Keratinocyte (primary cell): ENCODE measurements around the gene MED25. TPM values are rescaled to one million over a fixed set of nuclear protein-coding genes. Genes with fewer than 3 reads are reported as not detected.

Experiments used
- DNase-seq: peaks from one replicate; pipeline ENCODE4 v3.0.0-alpha.2; 2011; ENCODE audit warnings: low read depth, missing footprints, low spot score
- FAIRE-seq: peaks from 2 replicates; lab custom pipeline; 2011; peaks lifted over from hg19 to GRCh38; lab: Jason Lieb, UNC
- H2AFZ ChIP-seq: 2 replicates; pipeline ENCODE4 v1.6.0; 2012; ENCODE audit warnings: low read length, control low read depth, inconsistent platforms; ENCODE audit not compliant: control insufficient read depth
- H3K27ac ChIP-seq: 2 replicates; pipeline ENCODE4 v1.5.1; 2011; ENCODE audit warnings: low read length; ENCODE audit not compliant: control insufficient read depth, insufficient read depth
- H3K27me3 ChIP-seq: 3 replicates; pipeline ENCODE4 v1.6.0; 2011; ENCODE audit warnings: low read length; ENCODE audit not compliant: control insufficient read depth, insufficient read depth; ENCODE audit errors: extremely low read depth
- H3K36me3 ChIP-seq, 2 experiments: 2 replicates in 1 of 2; 3 replicates in 1 of 2; pipeline ENCODE4 v1.5.1; 2011; ENCODE audit warnings: low read length in 2 of 2, mild to moderate bottlenecking in 1 of 2; ENCODE audit not compliant: control insufficient read depth in 2 of 2, insufficient read depth in 2 of 2; ENCODE audit errors: extremely low read depth in 1 of 2
- H3K4me1 ChIP-seq: 3 replicates; pipeline ENCODE4 v1.5.1; 2011; ENCODE audit warnings: low read length; ENCODE audit not compliant: control insufficient read depth, insufficient read depth; ENCODE audit errors: extremely low read depth
- H3K4me2 ChIP-seq: 3 replicates; pipeline ENCODE4 v1.6.0; 2011; ENCODE audit warnings: low read depth, low read length; ENCODE audit not compliant: control insufficient read depth, insufficient read depth; ENCODE audit errors: extremely low read depth
- H3K4me3 ChIP-seq, 3 experiments: fragments of 200-600 bp in 1 of 3; sonication (generic) in 1 of 3; 2 replicates in 2 of 3; 3 replicates in 1 of 3; pipeline ENCODE4 v1.5.1; 2011 to 2016; ENCODE audit warnings: low read length in 3 of 3, mild to moderate bottlenecking in 3 of 3, control low read depth in 2 of 3, inconsistent platforms in 1 of 3, low read depth in 1 of 3, mixed read lengths in 1 of 3, mixed run types in 1 of 3, moderate library complexity in 1 of 3; ENCODE audit not compliant: control insufficient read depth in 2 of 3, insufficient read depth in 2 of 3; ENCODE audit errors: extremely low read depth in 1 of 3
- H3K79me2 ChIP-seq: 2 replicates; pipeline ENCODE4 v1.6.0; 2012; ENCODE audit warnings: low read length; ENCODE audit not compliant: control insufficient read depth, insufficient read depth
- H3K9ac ChIP-seq: 3 replicates; pipeline ENCODE4 v1.6.0; 2011; ENCODE audit warnings: low read length; ENCODE audit not compliant: control insufficient read depth, insufficient read depth; ENCODE audit errors: extremely low read depth
- H3K9me1 ChIP-seq: 3 replicates; pipeline ENCODE4 v1.6.0; 2011; ENCODE audit warnings: low read length; ENCODE audit not compliant: control insufficient read depth, insufficient read depth; ENCODE audit errors: extremely low read depth
- H3K9me3 ChIP-seq: 2 replicates; pipeline ENCODE4 v1.5.1; 2012; ENCODE audit warnings: low read depth, low read length; ENCODE audit not compliant: control insufficient read depth
- H4K20me1 ChIP-seq: 3 replicates; pipeline ENCODE4 v1.6.0; 2011; ENCODE audit warnings: low read length; ENCODE audit not compliant: control insufficient read depth, insufficient read depth; ENCODE audit errors: extremely low read depth
- EZH2 ChIP-seq: IDR thresholded peaks from one replicate; pipeline ENCODE4 v1.6.1; 2012; ENCODE audit warnings: inconsistent platforms, mild to moderate bottlenecking, low read length, moderate library complexity
- dilution Hi-C: fragments of 300-500 bp; cut with MboI; formaldehyde crosslinking; loops from one replicate; pipeline ENCODE4 v1.7.0; 2020; ENCODE audit warnings: low sequenced_read_pairs; ENCODE audit not compliant: extremely low pct_ligation_motif_present
- polyA plus RNA-seq, 5 experiments: library from polyadenylated mRNA; depleted of rRNA in 3 of 5; stranded (reverse) in 3 of 5; stranded (forward) in 1 of 5; unstranded in 1 of 5; fragments of >200 nt; gene quantifications; 1 replicate in 1 of 5; 2 replicates in 3 of 5; 3 replicates in 1 of 5; pipeline versions ENCODE4 v1.2.1 to v1.2.3, GENCODE V29; 2011 to 2012; ENCODE audit warnings: missing spikeins in 2 of 5, low read depth in 1 of 5, low replicate concordance in 1 of 5
- TF ChIP-seq, protein P1 (sequence below), 3 experiments: IDR thresholded peaks in 1 of 3; conservative IDR thresholded peaks in 1 of 3; optimal IDR thresholded peaks in 1 of 3; 2 replicates in 2 of 3; 3 replicates in 1 of 3; pipeline versions ENCODE3 to v1.5.1; 2011; ENCODE audit warnings: low read length in 3 of 3, mild to moderate bottlenecking in 3 of 3, moderate library complexity in 2 of 3, control low read depth in 1 of 3, inconsistent platforms in 1 of 3; ENCODE audit not compliant: insufficient read depth in 2 of 3; ENCODE audit errors: extremely low read depth in 1 of 3

Gene MED25
- polyA plus RNA-seq, 1 donor (not counting 4 experiments of a cell fraction or from before 2014, with no cell fraction given): 12.5 TPM

- Histone ChIP-seq H3K79me2 (peaks cover 57% of the 10 kb centered on the region), H3K27ac (no peak overlapping the region), H2AFZ (no peak overlapping the region), H3K4me2 (no peak overlapping the region), H3K4me1 (peaks cover 7% of the 10 kb centered on the region), H3K27me3 (no peaks in the 10 kb centered on the region), H3K9me1 (peaks cover 3% of the 10 kb centered on the region), H3K9ac (no peak overlapping the region), H4K20me1 (peaks cover 9% of the 10 kb centered on the region), H3K36me3 (peaks cover 5 to 10% of the 10 kb centered on the region in 2 experiments), H3K4me3 (no peak overlapping the region), H3K9me3 (no peaks in the 10 kb centered on the region)
- FAIRE-seq: no peak
- dilution Hi-C loops: no loop called here
- DNase-seq: no peak
- TF ChIP-seq, protein P1, sequence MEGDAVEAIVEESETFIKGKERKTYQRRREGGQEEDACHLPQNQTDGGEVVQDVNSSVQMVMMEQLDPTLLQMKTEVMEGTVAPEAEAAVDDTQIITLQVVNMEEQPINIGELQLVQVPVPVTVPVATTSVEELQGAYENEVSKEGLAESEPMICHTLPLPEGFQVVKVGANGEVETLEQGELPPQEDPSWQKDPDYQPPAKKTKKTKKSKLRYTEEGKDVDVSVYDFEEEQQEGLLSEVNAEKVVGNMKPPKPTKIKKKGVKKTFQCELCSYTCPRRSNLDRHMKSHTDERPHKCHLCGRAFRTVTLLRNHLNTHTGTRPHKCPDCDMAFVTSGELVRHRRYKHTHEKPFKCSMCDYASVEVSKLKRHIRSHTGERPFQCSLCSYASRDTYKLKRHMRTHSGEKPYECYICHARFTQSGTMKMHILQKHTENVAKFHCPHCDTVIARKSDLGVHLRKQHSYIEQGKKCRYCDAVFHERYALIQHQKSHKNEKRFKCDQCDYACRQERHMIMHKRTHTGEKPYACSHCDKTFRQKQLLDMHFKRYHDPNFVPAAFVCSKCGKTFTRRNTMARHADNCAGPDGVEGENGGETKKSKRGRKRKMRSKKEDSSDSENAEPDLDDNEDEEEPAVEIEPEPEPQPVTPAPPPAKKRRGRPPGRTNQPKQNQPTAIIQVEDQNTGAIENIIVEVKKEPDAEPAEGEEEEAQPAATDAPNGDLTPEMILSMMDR (optimal IDR thresholded peaks at IDR 0.05 in 1 of 3, IDR thresholded peaks at IDR 0.05 in 1 of 3, conservative IDR thresholded peaks at IDR 0.05 in 1 of 3; ENCODE audit: extremely low read depth in 1 of 3, insufficient read depth in 2 of 3, low read length in 3 of 3): no peak
- TF ChIP-seq EZH2: no peak
Measured at GRCh38 chr19:49773663-49774350, 44.3 kb upstream of the MED25 start.

DNA sequence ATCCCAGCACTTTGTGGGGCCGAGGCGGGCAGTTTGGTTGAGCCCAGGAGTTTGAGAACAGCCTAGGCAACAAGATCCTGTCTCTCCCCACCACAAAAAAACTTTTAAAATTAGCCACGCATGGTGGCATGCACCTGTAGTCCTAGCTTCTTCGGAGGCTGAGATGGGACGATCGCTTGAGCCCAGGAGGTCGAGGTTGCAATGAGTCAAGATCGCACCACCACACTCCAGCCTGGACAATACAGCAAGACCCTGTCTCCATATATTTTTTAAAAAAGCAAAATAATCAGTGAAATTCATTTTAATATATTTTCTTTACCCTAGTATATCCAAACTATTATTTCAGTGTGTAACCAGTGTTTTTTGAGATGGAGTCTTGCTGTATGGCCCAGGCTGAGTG, 43.1 kb upstream of the MED25 start:
- H3K4me3 ChIP-seq: no peak overlapping the region
- dilution Hi-C loops: no loop called here
- H3K27ac ChIP-seq: no peak overlapping the region
- peaks cover 8 to 13% of the 10 kb centered on the region in 2 experiments for H3K36me3 ChIP-seq
- no peak overlapping the region for H2AFZ ChIP-seq
- FAIRE-seq: no peak
- no peak overlapping the region for H3K9ac ChIP-seq
- peaks cover 3% of the 10 kb centered on the region for H3K9me1 ChIP-seq
- H4K20me1 ChIP-seq: peaks cover 5% of the 10 kb centered on the region
- H3K4me2 ChIP-seq: no peak overlapping the region
- TF ChIP-seq, protein P1 (optimal IDR thresholded peaks at IDR 0.05 in 1 of 3, IDR thresholded peaks at IDR 0.05 in 1 of 3, conservative IDR thresholded peaks at IDR 0.05 in 1 of 3; ENCODE audit: extremely low read depth in 1 of 3, insufficient read depth in 2 of 3, low read length in 3 of 3): no peak
- TF ChIP-seq EZH2: no peak
- no peak for DNase-seq
- peaks cover 7% of the 10 kb centered on the region for H3K4me1 ChIP-seq
- H3K27me3 ChIP-seq: no peaks in the 10 kb centered on the region
- H3K79me2 ChIP-seq: peaks cover 48% of the 10 kb centered on the region
- H3K9me3 ChIP-seq: no peaks in the 10 kb centered on the region
